Stomach (tissue), 4 donors: ENCODE results near the gene PSMD8.

Experiments used
- CTCF ChIP-seq, 7 experiments: fragments of 450-650 bp in 4 of 7; fragments of 200-600 bp in 3 of 7; sonication (generic) in 3 of 7; IDR thresholded peaks; one replicate each; pipeline ENCODE4 v1.5.1; 2016 to 2019; ENCODE audit warnings: antibody characterized with exemption in 7 of 7, control low read depth in 2 of 7, mild to moderate bottlenecking in 1 of 7
- EP300 ChIP-seq: sonication (generic); formaldehyde crosslinking; IDR thresholded peaks from one replicate; pipeline ENCODE4 v1.6.1; 2017; ENCODE audit warnings: antibody characterized with exemption

GRCh38 chr19:38386971-38387549 lies 12.7 kb downstream of the PSMD8 start:
- TF ChIP-seq EP300 (no peak), CTCF (IDR thresholded peaks at IDR 0.05) (no peak)
